Heart right ventricle (tissue), 16 donors: Measurements from ENCODE around the gene MIR17HG. TPM values are rescaled to one million over a fixed set of nuclear protein-coding genes. Genes with fewer than 3 reads are reported as not detected.

Experiments
- ATAC-seq, 8 donors: fragments of 200-7000 bp; cut with Tn5 transposase; one replicate each; pipeline ENCODE4 v1.9.1; 2020; ENCODE audit warnings: mild to moderate bottlenecking in 8 of 8, moderate library complexity in 8 of 8, moderate number of reproducible peaks in 1 of 8
- DNase-seq, 2 donors: peaks; one replicate each; pipeline ENCODE4 v3.0.0-alpha.2; 2020
- H3K27ac ChIP-seq, 10 donors: fragments of 200-600 bp; sonication (generic) in 2 of 10; one replicate each; pipeline versions ENCODE4 v1.5.0 to v1.8.0; 2020 to 2022; ENCODE audit warnings: mild to moderate bottlenecking in 3 of 10
- H3K27me3 ChIP-seq, 7 donors: fragments of 200-600 bp; one replicate each; pipeline ENCODE4 v1.8.0; 2021 to 2022; ENCODE audit warnings: mild to moderate bottlenecking in 2 of 7
- H3K36me3 ChIP-seq, 9 donors: fragments of 200-600 bp; sonication (generic) in 1 of 9; one replicate each; pipeline versions ENCODE4 v1.5.0 to v1.8.0; 2020 to 2022; ENCODE audit warnings: mild to moderate bottlenecking in 2 of 9
- H3K4me1 ChIP-seq, 9 donors: fragments of 200-600 bp; sonication (generic) in 1 of 9; one replicate each; pipeline versions ENCODE4 v1.5.0 to v1.8.0; 2020 to 2022; ENCODE audit warnings: mild to moderate bottlenecking in 4 of 9
- H3K4me3 ChIP-seq, 10 donors: fragments of 200-600 bp; sonication (generic) in 2 of 10; one replicate each; pipeline versions ENCODE4 v1.5.0 to v1.8.0; 2020 to 2022; ENCODE audit warnings: mild to moderate bottlenecking in 7 of 10, moderate library complexity in 2 of 10
- H3K9me3 ChIP-seq, 11 donors: fragments of 200-600 bp in 10 of 11; sonication (generic) in 2 of 11; one replicate each; pipeline versions ENCODE4 v1.5.0 to v1.8.0; 2013 to 2022; ENCODE audit warnings: mild to moderate bottlenecking in 2 of 11, control low read depth in 1 of 11, moderate library complexity in 1 of 11
- CTCF ChIP-seq, 9 donors: fragments of 200-600 bp; sonication (generic) in 2 of 9; IDR thresholded peaks; one replicate each; pipeline versions ENCODE4 v1.5.0 to v1.8.0; 2021 to 2022; ENCODE audit warnings: antibody characterized with exemption in 9 of 9, mild to moderate bottlenecking in 5 of 9, moderate library complexity in 1 of 9
- WGBS, 2 donors: extraction: QIAGEN DNeasy Blood & Tissue Kit; methylation state at CpG; one replicate each; pipeline ENCODE4 v1.1.7; 2013; ENCODE audit warnings: inconsistent platforms in 1 of 2; 5-methylcytosine and 5-hydroxymethylcytosine counted together
- intact Hi-C, 10 donors: fragments of 100-400 bp; cut with DNase I; formaldehyde crosslinking; loops; one replicate each; pipeline versions ENCODE4 v1.11.1 to v1.14.2; 2022
- polyA plus RNA-seq, 2 donors: library from polyadenylated mRNA; stranded (reverse); fragments of 200-250 nt; gene quantifications; one replicate each; pipeline ENCODE4 v1.2.3, GENCODE V29; 2013
- total RNA-seq, 10 donors: library from RNA; stranded (reverse); fragmentation: NEBNext Ultra II Directional in 3 of 10; extraction: Animal tissue kit (Norgen Biotek cat#: 25700) in 3 of 10; gene quantifications; one replicate each; pipeline versions ENCODE4 v1.2.1 to v1.2.4, GENCODE V29; 2021 to 2023
- donor health status: Arrhythmogenic right ventricular cardiomyopathy.
- donor health status: ischemic (EF 13 %, LVEDD 7.1; RV severe dilation, severe dysfunction).
- donor health status: healthy with polysubstance abuse.
- donor health status: DM: no; HTN: yes; CAD: no.
- donor health status: DM: no; HTN: no; CAD: no.
- donor health status: ischemic (EF 25% LVEDD 6.9; RV normal size, moderate dysfunction).
- donor health status: ischemic (EF 25% LVEDD 5.7; RV mildly dilated, moderate dysfunction).
- donor health status: healthy.
- donor health status: DM: yes; HTN: yes; CAD: no.
- donor health status: Ischemic cardiomyopathy.
- donor health status: ischemic (EF 35%, LVEDD 5.7; RV mildly dilated, moderate dysfunction).
- donor health status: nonischemic (EF 11% LVEDD 7.7; RV severe dilation, severe dysfunction).
- donor health status: DM: yes; HTN: yes; CAD: no.
- donor health status: PGD.
- donor health status: ischemic (EF 29% LVEDD 5.4; RV normal size, mild dysfunction).
- donor health status: nonischemic (EF 23%, LVEDD 6.1; RV moderate dilation, normal function).

The MIR17HG gene
- total and polyA plus RNA-seq, 12 donors, result 0.41 to 5.0 (median 1.1) TPM

- DNase-seq (no peak), ATAC-seq (no peak)
- H3K27ac ChIP-seq, result no peak overlapping the region
- H3K9me3 ChIP-seq, result no peaks in the 10 kb centered on the region
- TF ChIP-seq CTCF (IDR thresholded peaks at IDR 0.05), result no peak
- 64 to 78% methylated on average over 2 of the region's 2 CpGs for WGBS, 2 donors
- no peaks in the 10 kb centered on the region for H3K36me3 ChIP-seq
- intact Hi-C loops, result no loop called here
- no peak overlapping the region for H3K4me3 ChIP-seq
- H3K4me1 ChIP-seq, result no peaks in the 10 kb centered on the region
- H3K27me3 ChIP-seq, result peaks cover 0 to 7% (median 5%) of the 10 kb centered on the region in 7 donors
Measured at GRCh38 chr13:91304741-91305140, 42.7 kb upstream of the MIR17HG start.

GRCh38 chr13:91305652-91306051 is 41.8 kb upstream of the MIR17HG start:
- H3K9me3 ChIP-seq, result no peaks in the 10 kb centered on the region
- peaks cover 0 to 7% (median 0%) of the 10 kb centered on the region in 7 donors for H3K27me3 ChIP-seq
- H3K27ac ChIP-seq, result no peak overlapping the region
- no peaks in the 10 kb centered on the region for H3K4me1 ChIP-seq
- no peaks in the 10 kb centered on the region for H3K36me3 ChIP-seq
- ATAC-seq, result no peak
- no peak for DNase-seq
- intact Hi-C loops, result no loop called here
- no peak overlapping the region for H3K4me3 ChIP-seq
- WGBS, 2 donors, result 98 to 100% methylated on average over 1 of the region's 1 CpG
- TF ChIP-seq CTCF (IDR thresholded peaks at IDR 0.05), result no peak

GRCh38 chr13:91307887-91308286 is 39.6 kb upstream of the MIR17HG start:
- no peak for ATAC-seq

GRCh38 chr13:91308299-91308698 is 39.2 kb upstream of the MIR17HG start:
- intact Hi-C loops, result no loop called here
- WGBS, 2 donors, result 51 to 73% methylated on average over 2 of the region's 2 CpGs

More at GRCh38 chr13:91307887-91308286, 39.6 kb upstream of the MIR17HG start:
- H3K36me3 ChIP-seq, result no peaks in the 10 kb centered on the region
- H3K27ac ChIP-seq, result no peak overlapping the region
- no peak overlapping the region for H3K4me3 ChIP-seq
- peaks cover 0 to 17% (median 0%) of the 10 kb centered on the region in 7 donors for H3K27me3 ChIP-seq
- H3K9me3 ChIP-seq, result no peaks in the 10 kb centered on the region
- intact Hi-C loops, result no loop called here
- H3K4me1 ChIP-seq, result no peaks in the 10 kb centered on the region
- WGBS, 2 donors, result 69 to 86% methylated on average over 2 of the region's 2 CpGs
- no peak for DNase-seq
- TF ChIP-seq CTCF (IDR thresholded peaks at IDR 0.05), result no peak

More at GRCh38 chr13:91308299-91308698, 39.2 kb upstream of the MIR17HG start:
- no peaks in the 10 kb centered on the region for H3K4me1 ChIP-seq
- H3K36me3 ChIP-seq, result no peaks in the 10 kb centered on the region
- no peak for TF ChIP-seq CTCF (IDR thresholded peaks at IDR 0.05)
- H3K27ac ChIP-seq, result no peak overlapping the region
- ATAC-seq, result no peak
- peaks cover 0 to 21% (median 3%) of the 10 kb centered on the region in 7 donors for H3K27me3 ChIP-seq
- H3K4me3 ChIP-seq, result no peak overlapping the region
- no peaks in the 10 kb centered on the region for H3K9me3 ChIP-seq
- no peak for DNase-seq
